NCI-H1417 (cell line): ENCODE measurements around the gene GGT7.
"Not testable (repeated sequence)": the region's sequence is repeated elsewhere in the genome, so short reads cannot be mapped to it uniquely, and the experiment has no call there.

Experiments used
- DNase-seq, 3 experiments: peaks; one replicate each; lab custom pipeline; 2025; lab: John Stamatoyannopoulos, UW

GGT7 gene, protein sequence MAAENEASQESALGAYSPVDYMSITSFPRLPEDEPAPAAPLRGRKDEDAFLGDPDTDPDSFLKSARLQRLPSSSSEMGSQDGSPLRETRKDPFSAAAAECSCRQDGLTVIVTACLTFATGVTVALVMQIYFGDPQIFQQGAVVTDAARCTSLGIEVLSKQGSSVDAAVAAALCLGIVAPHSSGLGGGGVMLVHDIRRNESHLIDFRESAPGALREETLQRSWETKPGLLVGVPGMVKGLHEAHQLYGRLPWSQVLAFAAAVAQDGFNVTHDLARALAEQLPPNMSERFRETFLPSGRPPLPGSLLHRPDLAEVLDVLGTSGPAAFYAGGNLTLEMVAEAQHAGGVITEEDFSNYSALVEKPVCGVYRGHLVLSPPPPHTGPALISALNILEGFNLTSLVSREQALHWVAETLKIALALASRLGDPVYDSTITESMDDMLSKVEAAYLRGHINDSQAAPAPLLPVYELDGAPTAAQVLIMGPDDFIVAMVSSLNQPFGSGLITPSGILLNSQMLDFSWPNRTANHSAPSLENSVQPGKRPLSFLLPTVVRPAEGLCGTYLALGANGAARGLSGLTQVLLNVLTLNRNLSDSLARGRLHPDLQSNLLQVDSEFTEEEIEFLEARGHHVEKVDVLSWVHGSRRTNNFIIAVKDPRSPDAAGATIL

DNA sequence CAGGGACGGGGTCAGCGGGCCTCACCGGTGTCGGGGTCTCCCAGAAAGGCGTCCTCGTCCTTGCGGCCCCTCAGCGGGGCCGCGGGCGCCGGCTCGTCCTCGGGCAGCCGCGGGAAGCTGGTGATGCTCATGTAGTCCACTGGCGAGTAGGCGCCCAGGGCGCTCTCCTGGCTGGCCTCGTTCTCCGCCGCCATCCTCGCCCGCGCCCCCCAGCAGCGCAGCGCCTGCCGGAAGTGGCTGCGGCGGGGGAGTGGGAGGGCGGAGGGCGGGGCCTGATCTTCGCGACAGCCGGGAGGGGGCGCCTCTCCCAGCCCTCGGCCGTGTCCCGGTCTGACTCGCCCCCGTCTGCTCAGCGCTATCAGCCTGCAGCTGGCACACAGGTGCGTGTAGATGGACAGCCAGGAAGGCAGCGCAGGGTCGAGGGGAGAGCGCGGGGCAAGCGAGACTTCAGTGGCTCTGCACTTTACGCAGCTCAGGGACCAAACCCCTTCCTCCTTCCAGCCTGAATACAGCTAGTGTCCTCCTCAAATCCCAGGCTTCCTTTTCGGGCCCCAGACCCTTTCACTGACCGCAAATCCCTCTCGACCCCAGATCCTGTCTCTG lies at the start of gene GGT7:
GGT7 (minus strand) TSS at position 235 of the 603 bp plus-strand sequence; CDS start at position 194, 41 bp downstream.
- DNase-seq, result peak; percentile 76 to 93 (median 91)

DNA sequence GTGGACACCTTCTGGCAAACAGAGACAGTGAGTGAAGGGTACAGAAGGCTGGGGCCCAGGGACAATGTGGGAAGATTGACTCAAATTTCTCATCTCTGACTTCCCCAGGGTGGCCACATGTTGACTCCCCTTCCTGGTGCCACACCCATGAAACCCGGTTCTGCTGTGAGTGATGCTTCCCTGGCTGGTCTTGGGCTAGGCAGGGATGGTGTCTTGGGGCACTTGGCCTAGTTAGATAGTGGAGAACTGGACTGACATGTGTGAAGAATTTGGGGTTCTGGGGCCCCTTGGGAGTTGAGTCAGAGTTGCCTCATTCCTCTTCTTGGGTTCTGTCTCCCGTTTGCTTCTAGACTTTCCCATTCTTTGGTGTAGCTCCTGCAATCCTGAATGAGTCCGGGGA lies 48.8 kb upstream of the GGT7 start:
- DNase-seq, result no peak

DNA sequence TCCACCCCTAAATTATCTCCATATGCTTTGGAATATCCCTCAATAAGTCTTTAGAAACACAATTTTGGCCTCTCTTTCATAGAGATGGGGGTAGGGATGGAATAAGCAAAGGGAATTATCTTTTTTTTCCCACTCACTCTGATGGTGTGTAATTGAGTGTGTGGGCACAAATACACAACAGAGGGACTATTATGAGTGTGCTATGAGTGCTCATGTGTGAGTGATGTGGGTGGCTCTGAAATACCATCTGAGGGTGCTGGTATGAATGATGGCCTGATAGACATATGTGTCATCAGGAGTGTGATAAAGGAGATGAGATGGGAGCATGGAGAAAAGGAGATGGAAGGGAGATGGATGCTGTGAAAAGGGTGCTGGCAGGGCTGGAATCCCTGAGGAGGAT lies 47.4 kb upstream of the GGT7 start:
- no peak for DNase-seq

DNA sequence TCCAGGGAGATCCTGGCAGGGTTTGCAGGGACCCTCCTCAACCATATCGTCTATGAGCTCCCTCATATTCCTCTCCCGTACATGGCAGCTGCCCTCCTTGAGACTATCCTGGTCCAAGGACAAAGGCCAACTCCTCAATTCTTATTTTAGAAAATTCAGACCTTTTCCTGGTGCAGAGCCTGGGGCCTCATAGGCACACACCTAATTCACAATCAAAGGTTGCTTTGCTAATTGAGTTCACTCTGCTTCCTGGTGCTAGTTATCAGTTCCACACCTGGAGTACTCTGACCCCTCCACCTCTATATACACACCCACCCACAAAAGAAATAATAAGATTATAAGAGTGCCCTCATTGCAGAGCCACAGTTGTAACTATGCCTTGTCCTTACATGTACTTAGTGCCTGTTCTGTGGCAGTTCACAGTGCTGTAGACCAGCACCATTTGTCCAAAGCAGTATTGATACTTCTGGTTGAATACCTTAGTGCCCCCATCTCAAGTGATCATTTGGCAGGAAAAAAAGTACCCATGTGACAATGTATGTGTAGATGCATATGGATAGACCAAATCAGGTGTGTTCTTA lies 44.2 kb upstream of the GGT7 start:
- DNase-seq, result no peak

DNA sequence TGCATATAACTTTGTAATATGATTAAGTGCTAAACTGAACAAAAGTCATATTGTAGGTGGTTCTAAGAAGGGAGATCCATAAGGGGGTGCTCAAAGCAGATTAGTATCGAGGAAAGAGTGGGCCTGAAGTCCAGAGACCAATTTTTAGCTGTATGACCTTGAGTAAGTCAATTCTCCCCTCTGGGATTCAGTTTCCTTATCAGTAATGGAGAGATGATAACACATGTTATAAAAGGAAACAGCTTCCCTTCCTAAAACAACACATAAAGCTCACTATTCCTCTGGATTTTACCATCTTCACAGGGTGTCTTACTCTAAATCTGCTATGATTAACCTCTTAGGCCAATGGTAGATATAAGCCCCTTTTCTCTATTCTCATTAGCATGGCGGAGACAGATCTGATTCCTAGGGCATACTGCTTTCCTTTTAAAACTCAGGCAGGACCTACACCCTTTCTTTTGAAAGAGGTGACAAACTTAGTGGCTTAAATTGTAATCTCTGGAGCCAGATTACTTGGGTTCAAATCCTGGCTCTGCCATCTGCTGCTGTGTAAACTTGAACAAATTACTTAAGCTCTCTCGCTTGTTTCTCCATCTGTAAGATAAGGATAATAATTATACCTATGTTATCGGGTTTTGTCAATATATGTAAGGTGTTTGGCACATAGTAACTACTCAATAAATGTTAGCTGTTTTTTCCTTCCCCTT lies 43.2 kb upstream of the GGT7 start:
- no peak for DNase-seq

DNA sequence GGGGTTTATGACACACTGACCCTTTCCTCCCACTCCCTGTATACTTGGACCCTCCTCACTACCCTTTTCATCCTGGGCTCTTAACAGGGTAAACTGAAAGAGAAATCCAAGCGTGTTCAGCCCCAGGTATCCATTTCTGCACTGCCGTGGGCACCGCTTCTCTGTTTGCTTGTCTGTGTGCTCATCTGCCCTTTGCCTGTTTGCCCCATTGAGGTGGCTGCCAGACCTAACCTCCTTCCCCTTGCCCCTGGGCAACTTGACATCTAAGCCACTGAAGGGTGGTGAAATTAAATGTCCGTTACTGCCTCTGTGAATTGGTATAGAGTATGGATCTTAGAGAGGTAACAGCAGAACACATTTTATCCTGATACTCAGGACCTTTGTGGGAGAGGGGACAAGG lies 42.5 kb upstream of the GGT7 start:
- DNase-seq, result no peak

DNA sequence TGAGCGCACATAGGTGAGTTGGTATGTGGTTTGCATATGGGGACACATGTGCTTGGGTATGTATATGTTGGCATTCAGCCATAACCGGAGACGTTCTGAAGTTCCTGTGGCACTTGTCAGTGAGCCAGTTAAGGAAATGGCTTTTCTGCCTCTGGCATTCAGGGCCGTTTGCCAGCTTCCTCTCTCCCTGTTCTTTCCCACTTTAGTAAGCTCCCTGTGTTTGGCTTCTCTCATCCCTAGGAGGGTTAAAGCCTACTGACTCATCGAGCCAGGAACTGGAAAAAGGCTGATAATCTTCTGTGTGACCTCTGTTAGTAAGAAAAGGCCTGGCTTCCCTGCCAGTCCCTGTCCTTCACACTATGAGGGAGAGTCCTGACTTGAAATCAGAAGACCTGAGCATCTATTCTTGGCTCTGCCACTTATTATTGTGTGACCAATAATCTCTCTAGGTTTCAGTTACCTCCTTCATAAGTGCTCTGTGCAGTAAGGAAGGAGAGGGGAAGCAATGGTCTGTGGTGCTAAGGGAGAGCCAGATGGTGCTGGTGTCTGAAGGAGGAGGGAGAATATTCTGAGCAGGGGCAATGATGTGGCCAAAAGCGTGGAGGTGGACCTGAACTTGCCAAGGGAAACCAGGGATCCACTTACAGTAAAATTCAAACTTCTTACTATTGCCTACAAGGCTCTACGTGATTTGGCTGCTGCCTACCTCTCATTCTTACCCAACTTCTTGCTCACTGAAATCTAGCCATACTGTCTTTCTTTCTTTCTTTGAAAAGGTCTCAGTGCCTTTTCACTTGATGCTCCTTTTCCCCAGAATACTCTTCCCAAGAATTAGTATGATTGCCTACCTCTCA lies 35.2 kb upstream of the GGT7 start:
- peak in 2 of 3 experiments; percentile 13 to 59 for DNase-seq

DNA sequence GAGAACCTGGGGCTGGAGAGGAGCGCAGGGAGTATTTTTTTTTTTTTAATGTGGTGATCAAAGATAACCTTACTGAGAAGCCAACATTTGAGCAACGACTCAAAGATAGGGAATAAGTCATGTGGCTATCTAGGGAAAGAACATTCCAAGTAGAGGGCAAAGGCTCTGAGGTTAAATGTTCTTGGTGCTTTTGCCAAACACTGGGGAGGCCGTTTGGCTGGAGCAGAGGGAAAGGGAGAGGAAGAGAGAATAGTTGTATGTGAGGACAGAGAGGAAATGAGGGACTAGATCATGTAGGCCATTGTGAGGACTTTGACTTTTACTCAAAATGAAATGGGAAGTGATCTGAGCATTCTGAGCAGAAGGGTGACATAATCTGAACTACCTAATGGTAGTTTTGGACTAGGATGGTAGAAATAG lies 31.6 kb upstream of the GGT7 start:
- no peak for DNase-seq

DNA sequence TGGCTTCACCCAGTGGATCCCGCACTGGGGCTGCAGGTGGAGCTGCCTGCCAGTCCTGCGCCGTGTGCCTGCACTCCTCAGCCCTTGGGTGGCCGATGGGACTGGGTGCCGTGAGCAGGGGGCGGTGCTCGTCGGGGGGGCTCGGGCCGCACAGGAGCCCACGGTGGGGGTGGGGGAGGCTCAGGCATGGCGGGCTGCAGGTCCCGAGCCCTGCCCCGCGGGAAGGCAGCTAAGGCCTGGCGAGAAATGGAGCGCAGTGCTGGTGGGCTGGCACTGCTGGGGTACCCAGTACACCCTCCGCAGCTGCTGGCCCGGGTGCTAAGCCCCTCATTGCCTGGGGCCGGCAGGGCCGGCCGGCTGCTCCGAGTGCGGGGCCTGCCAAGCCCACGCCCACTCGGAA lies 26.1 kb upstream of the GGT7 start:
- DNase-seq, result not testable (repeated sequence)

DNA sequence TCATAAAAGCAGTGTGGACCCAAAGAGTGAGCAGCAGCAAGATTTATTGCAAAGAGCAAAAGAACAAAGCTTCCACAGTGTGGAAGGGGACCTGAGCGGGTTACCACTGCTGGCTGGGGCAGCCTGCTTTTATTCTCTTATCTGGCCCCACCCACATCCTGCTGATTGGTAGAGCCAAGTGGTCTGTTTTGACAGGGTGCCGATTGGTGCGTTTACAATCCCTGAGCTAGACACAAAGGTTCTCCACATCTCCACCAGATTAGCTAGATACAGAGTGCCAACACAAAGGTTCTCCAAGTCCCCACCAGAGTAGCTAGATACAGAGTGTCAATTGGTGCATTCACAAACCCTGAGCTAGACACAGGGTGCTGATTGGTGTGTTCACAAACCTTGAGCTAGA lies 25.5 kb upstream of the GGT7 start:
- DNase-seq, result not testable (repeated sequence)

DNA sequence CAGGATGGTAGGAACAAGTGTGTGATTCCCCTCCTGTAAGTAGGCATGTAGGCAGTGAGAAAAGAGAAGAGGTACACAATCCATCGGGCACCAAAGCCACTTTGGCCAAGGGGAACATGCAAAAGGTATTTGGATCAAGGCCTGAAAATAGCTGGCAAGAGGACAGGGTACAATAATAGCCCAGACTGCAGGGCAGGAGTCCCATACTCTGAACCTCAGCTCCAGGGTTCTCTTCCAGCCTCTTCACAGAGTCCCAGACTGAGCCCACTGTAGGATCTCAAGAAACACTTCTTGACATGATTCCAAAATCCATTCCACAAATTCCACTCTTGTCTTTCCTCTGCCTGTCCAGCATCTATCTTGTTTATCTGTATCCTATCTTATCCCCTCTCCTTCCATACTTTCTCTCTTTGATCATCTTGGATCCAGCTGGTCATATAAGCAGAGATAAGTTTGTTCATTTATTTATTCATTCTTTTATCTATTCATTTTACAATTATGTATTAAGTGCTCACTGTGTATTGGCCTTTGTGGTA lies 23.5 kb upstream of the GGT7 start:
- DNase-seq, result no peak

DNA sequence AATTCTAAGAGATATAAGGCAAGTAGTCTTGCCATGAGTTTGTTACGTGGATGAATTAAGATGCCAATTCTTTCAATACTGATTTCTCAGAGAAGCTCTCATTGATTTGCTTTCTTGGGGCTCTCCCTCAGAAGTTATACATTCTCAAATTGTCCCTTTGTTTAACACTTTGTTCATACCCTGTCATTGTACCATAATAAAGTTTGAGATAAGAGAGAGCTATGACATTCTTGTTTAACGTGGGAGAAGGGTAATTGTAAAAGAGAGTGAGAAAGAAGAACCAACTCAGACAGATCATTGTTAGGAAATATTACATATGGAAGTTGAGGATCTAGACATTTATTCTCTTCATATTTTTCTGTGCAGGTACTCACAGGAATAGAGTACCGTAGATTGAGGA lies 22.8 kb upstream of the GGT7 start:
- DNase-seq, result no peak

DNA sequence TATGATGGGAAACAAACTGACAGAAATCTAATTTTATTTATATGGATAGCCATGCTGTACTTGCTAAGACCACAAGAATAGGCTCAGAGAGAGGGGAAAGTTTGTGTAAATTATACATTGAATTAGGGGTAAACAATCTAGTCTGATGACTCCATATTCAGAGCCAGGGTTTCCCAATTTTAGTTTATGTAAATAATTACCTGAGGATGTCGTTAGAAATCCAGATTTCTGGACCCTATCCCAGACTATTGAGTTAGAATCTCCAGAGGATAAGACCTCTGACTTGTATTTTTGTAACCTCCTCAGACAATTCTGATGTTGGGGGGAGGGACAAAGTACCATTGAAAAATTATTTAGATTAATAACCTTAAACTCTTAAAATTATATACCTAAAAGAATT lies 22.1 kb upstream of the GGT7 start:
- no peak for DNase-seq

DNA sequence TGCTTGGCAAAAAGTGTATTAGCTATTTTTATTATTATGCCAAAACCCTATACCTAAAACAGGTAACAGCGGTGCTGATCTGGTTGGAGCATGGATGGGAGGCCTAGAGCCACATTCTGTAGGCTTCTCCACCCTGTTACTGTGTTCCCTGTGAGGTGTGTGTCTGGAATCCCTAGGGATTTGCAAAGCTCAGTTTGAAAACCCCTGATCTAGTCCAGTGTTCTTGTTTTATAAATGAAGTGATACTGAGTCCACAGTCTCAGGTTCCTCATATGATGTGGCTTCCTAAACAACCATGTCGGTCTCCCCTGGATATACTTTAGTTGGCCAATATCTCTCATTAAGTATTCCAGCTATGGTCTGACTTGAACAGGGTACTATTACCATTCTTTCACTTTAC lies 20.0 kb upstream of the GGT7 start:
- DNase-seq, result no peak

DNA sequence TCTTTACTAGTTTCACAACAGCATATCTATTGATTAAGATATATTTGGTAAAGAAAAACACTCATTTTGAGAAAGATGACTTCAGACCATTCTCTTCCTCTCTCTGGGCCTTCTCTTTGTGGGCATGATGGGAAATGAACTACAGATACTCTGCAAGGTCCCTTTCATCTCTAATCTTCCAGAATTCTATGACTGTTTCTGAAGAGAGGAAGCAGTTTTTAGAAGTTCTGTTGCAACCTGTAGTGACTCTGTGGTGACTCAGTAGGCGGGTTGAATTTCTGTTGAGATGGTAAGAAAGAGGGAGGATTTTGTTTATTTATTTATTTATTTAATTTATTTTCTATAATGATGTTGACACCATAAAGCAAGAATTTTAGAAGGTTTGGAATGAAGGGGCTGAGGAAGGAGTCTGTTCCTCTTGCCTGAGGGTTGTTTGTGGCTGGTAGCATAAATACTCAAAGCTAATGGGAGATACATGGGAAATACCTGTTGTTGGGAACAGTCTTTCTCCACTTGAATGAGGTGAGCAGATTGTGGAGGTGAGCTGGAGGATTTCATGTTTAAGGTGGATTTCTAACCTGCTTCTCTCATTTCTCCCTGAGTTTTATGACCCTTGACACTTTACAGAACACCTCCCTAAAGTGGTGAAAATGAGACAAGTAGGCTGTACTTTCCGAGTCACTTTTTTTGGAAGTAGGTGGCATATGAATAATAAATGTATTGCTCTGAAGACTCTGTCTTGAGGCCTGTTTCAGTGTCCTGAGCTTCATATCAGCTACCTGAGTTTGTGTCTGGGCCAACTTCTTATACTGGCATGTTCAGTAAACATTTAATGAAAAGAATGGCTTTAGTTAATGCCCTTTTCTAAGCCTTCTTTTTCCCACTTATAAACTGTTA lies 18.8 kb upstream of the GGT7 start:
- DNase-seq, result no peak

DNA sequence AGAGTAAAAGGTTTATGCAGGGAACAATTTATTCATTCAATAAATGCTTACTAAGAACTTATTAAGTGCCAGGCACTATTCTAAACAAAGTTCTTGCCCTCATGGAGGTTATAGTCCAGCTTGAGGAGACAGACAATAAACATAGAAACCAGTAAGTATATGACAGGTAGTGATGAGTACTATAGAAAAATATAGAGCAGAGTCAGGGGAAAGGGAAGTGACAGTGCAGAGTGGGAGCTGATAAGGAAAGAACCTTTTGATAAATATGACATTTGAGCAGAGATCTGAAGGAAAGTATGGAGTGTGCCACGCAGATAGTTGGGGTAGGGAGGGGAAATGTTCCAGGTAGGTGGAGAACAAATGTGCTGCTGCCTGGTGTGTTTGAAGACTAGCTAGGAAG lies 15.8 kb upstream of the GGT7 start:
- DNase-seq, result no peak

DNA sequence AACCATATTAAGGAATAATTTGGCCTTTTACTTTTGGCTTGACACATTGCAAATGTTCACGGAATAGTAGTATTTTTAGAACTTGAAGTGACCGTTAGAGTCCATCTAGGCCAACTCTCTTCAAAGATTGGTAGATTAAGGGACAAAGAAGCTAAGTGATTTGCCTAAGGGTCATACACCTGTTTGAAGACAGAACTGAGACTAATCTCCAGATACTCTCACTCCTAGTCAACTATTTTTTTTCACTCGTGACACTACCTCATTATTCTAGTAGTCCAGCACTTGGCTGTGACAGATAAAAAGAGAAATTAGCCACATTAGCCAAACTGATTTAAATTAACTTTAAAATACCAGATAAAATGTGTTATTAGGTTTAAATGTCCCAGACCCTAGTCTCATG lies 14.4 kb upstream of the GGT7 start:
- DNase-seq, result no peak

DNA sequence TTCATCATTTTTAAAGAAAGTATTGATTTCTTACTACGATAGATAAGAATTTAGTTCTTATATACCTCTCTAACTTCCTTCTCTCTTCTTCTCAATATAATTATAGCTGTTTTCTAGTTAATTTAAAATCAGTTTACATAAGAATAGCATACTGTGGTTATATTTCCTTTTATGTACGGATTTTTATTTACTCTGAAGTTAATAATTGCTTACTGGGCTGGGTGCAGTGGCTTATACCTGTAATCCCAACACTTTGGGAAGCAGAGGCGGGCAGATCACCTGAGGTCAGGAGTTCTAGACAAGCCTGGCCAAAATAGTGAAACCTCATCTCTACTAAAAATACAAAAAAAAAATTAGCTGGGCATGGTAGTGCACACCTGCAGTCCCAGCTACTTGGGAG lies 13.5 kb upstream of the GGT7 start:
- DNase-seq, result no peak

DNA sequence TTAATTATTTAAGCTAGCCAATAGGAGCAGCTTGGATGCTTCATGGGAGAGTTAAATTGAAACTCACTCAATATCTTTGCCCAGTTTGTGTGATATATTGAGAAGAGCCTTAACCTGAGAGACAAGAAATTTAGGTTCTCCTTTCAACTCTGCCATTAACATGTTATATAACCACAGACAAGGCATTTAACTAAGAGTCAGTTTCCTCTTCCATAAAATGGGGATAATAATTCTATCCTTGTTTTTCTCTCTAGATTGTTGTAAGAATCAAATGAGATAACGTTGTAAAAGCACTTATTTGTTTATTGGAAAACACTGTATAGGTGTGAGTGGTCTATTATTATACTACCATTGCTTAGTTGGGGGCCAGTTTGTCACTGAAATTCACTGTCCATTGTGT lies 11.6 kb upstream of the GGT7 start:
- DNase-seq, result no peak

DNA sequence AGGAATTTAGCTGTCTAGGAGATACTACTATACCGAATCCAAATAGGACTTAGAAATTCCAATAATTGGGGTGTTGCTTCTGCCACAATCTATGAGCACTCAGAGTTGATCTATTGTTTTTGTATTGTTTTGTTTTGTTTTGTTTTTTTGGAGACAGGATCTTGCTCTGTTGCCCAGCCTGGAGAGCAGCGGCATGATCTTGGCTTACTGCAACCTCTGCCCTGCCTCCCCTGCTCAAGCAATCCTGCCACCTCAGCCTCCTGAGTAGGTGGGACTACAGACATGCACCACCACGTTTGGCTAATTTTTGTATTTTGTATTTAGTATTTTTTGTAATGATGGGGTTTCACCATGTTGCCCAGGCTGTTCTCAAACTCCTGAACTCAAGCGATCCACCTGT lies 11.2 kb upstream of the GGT7 start:
- no peak for DNase-seq
